OCI-LY3 (cell line): ENCODE measurements around the gene ZNF362.

Experiments
- EZH2phosphoT487 ChIP-seq: fragments of 200-600 bp; shearing (Covaris generic); IDR thresholded peaks from 2 replicates; pipeline ENCODE4 v1.6.1; 2018; ENCODE audit warnings: antibody characterized with exemption, mixed run types, low read depth
- TF ChIP-seq, protein P1 (sequence below): fragments of 200-600, 300-600 bp; sonication (generic); IDR thresholded peaks from 2 replicates; pipeline ENCODE4 v1.5.1; 2014; ENCODE audit warnings: antibody characterized with exemption, low read length, low read depth

DNA sequence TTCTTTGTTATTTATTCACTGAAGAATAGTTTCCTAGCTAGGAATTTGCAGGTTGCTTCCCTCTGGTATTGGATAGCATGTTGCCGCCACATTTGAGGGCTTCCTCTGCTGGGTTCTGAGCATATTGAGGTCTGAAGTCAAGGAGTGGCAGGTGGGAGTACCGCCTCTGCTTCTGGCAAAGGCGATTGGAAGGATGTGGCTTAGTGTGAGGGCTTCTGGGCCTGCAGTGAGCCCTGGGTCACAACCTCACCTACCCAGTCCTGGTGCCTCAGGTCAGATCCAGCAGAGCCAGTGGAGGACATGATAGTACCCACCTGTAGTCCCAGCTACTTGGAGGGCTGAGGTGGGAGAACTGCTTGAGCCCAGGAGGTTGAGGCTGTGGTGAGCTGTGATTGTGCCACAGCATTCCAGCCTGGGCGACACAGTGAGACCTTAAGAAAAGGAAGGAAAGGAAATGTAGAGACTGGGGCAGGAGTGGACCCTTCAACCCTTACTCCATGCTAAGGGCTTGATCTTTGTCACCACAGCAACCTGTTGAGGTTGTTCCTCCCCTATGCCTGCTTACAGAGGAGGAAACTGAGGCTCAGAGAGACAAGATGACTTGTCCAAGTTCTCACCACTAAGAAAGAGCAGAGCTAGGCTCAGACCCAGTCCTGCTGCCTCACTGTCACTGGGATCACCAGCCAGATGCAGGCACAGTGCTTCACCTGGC lies 41.8 kb downstream of the ZNF362 start:
- TF ChIP-seq EZH2phosphoT487: no peak
- TF ChIP-seq, protein P1, sequence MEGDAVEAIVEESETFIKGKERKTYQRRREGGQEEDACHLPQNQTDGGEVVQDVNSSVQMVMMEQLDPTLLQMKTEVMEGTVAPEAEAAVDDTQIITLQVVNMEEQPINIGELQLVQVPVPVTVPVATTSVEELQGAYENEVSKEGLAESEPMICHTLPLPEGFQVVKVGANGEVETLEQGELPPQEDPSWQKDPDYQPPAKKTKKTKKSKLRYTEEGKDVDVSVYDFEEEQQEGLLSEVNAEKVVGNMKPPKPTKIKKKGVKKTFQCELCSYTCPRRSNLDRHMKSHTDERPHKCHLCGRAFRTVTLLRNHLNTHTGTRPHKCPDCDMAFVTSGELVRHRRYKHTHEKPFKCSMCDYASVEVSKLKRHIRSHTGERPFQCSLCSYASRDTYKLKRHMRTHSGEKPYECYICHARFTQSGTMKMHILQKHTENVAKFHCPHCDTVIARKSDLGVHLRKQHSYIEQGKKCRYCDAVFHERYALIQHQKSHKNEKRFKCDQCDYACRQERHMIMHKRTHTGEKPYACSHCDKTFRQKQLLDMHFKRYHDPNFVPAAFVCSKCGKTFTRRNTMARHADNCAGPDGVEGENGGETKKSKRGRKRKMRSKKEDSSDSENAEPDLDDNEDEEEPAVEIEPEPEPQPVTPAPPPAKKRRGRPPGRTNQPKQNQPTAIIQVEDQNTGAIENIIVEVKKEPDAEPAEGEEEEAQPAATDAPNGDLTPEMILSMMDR: no peak
